Hepatocyte (in vitro differentiated cells): Measurements from ENCODE around the gene LPP. TPM values are rescaled to one million over a fixed set of nuclear protein-coding genes. Genes with fewer than 3 reads are reported as not detected.

Source experiments
- DNase-seq: peaks from one replicate; pipeline ENCODE4 v3.0.0-alpha.2; 2016; ENCODE audit warnings: low spot score
- H2AFZ ChIP-seq: fragments of 200-600 bp; sonication (generic); 2 replicates; pipeline ENCODE4 v1.6.0; 2016; ENCODE audit warnings: antibody characterized with exemption, mild to moderate bottlenecking
- H3K27ac ChIP-seq: fragments of 200-600 bp; sonication (generic); 2 replicates; pipeline ENCODE4 v1.5.1; 2016; ENCODE audit warnings: mild to moderate bottlenecking
- H3K27me3 ChIP-seq: fragments of 200-600 bp; sonication (generic); 2 replicates; pipeline ENCODE4 v1.6.1; 2016
- H3K36me3 ChIP-seq: fragments of 200-600 bp; sonication (generic); replicated peaks from 2 replicates; pipeline ENCODE4 v1.5.1; 2016; ENCODE audit warnings: low read depth; ENCODE audit not compliant: insufficient read depth
- H3K4me1 ChIP-seq: fragments of 200-600 bp; sonication (generic); 2 replicates; pipeline ENCODE4 v1.5.1; 2016; ENCODE audit warnings: mild to moderate bottlenecking, moderate library complexity; ENCODE audit not compliant: insufficient read depth
- H3K4me2 ChIP-seq: fragments of 200-600 bp; sonication (generic); 2 replicates; pipeline ENCODE4 v1.6.0; 2016
- H3K4me3 ChIP-seq: fragments of 200-600 bp; sonication (generic); 2 replicates; pipeline ENCODE4 v1.5.1; 2016; ENCODE audit warnings: mild to moderate bottlenecking
- H3K79me2 ChIP-seq: fragments of 200-600 bp; sonication (generic); 2 replicates; pipeline ENCODE4 v1.6.0; 2017; ENCODE audit warnings: mild to moderate bottlenecking
- H3K9me2 ChIP-seq: fragments of 200-600 bp; sonication (generic); replicated peaks from 2 replicates; pipeline ENCODE4 v1.6.0; 2017; ENCODE audit warnings: mild to moderate bottlenecking; ENCODE audit not compliant: insufficient read depth
- H3K9me3 ChIP-seq: fragments of 200-600 bp; sonication (generic); 2 replicates; pipeline ENCODE4 v1.5.1; 2016; ENCODE audit warnings: low read depth, mild to moderate bottlenecking
- H4K20me1 ChIP-seq: fragments of 200-600 bp; sonication (generic); 2 replicates; pipeline ENCODE4 v1.6.0; 2016; ENCODE audit warnings: mild to moderate bottlenecking; ENCODE audit not compliant: insufficient read depth, poor library complexity, severe bottlenecking
- CTCF ChIP-seq: fragments of 200-600 bp; sonication (generic); IDR thresholded peaks from 2 replicates; pipeline ENCODE4 v1.5.1; 2016; ENCODE audit warnings: antibody characterized with exemption, mild to moderate bottlenecking; ENCODE audit not compliant: poor library complexity
- EZH2 ChIP-seq: fragments of 200-600 bp; sonication (generic); IDR thresholded peaks from 2 replicates; pipeline ENCODE4 v1.6.1; 2016; ENCODE audit warnings: antibody characterized with exemption, mild to moderate bottlenecking, borderline replicate concordance
- EZH2phosphoT487 ChIP-seq: fragments of 200-600 bp; sonication (generic); IDR thresholded peaks from one replicate; pipeline ENCODE4 v1.6.1; 2018; ENCODE audit warnings: antibody characterized with exemption, mild to moderate bottlenecking, low read depth, moderate library complexity; ENCODE audit not compliant: unreplicated experiment, severe bottlenecking
- WGBS: methylation state at CpG from one replicate; pipeline ENCODE4 v1.1.6; 2016; ENCODE audit warnings: low lambda C conversion rate; ENCODE audit errors: missing lambda C conversion rate; 5-methylcytosine and 5-hydroxymethylcytosine counted together
- polyA plus RNA-seq: library from polyadenylated mRNA; unstranded; fragments of >200 nt; fragmentation: Nextera tagmentation; extraction: Ambion mirVana; gene quantifications from 2 replicates; pipeline ENCODE4 v1.2.1, GENCODE V29; 2016
- total RNA-seq: library from RNA; depleted of rRNA; stranded (reverse); fragments of >200 nt; gene quantifications from 2 replicates; pipeline ENCODE4 v1.2.3, GENCODE V29; 2014

LPP gene
- total and polyA plus RNA-seq, 2 experiments from 2014 or later, result 53.2 to 73.8 TPM

- WGBS, result 77% methylated on average over 3 of the region's 3 CpGs
- H3K9me2 ChIP-seq, result no peaks in the 10 kb centered on the region
- no peaks in the 10 kb centered on the region for H3K27me3 ChIP-seq
- H3K4me1 ChIP-seq, result peaks cover 18% of the 10 kb centered on the region
- H4K20me1 ChIP-seq, result peaks cover 3% of the 10 kb centered on the region
- H3K9me3 ChIP-seq, result no peaks in the 10 kb centered on the region
- H3K36me3 ChIP-seq, result no peaks in the 10 kb centered on the region
- H3K79me2 ChIP-seq, result peaks cover 91% of the 10 kb centered on the region
- H3K4me3 ChIP-seq, result no peak overlapping the region
- H3K4me2 ChIP-seq, result no peak overlapping the region
- TF ChIP-seq CTCF, result no peak
- TF ChIP-seq EZH2phosphoT487, result no peak
- TF ChIP-seq EZH2, result no peak
- DNase-seq, result no peak
- H3K27ac ChIP-seq, result no peak overlapping the region
- H2AFZ ChIP-seq, result no peak overlapping the region
Observed at GRCh38 chr3:188206787-188207186, 52.8 kb downstream of the LPP start.

- peaks cover 90% of the 10 kb centered on the region for H3K79me2 ChIP-seq
- H4K20me1 ChIP-seq, result peaks cover 3% of the 10 kb centered on the region
Observed at GRCh38 chr3:188207941-188208515, 54.1 kb downstream of the LPP start.

GRCh38 chr3:188208516-188208981 lies 54.6 kb downstream of the LPP start:
- H3K4me2 ChIP-seq, result no peak overlapping the region
- TF ChIP-seq EZH2, result no peak
- peak overlapping the region; percentile 16 for H3K27ac ChIP-seq
- peaks cover 3% of the 10 kb centered on the region for H4K20me1 ChIP-seq
- no peak overlapping the region for H3K4me3 ChIP-seq
- peaks cover 29% of the 10 kb centered on the region for H3K4me1 ChIP-seq
- 54% methylated on average over 7 of the region's 7 CpGs for WGBS
- H3K27me3 ChIP-seq, result no peaks in the 10 kb centered on the region
- no peaks in the 10 kb centered on the region for H3K36me3 ChIP-seq
- no peaks in the 10 kb centered on the region for H3K9me3 ChIP-seq
- no peaks in the 10 kb centered on the region for H3K9me2 ChIP-seq
- no peak overlapping the region for H2AFZ ChIP-seq
- H3K79me2 ChIP-seq, result peaks cover 94% of the 10 kb centered on the region
- no peak for DNase-seq

More at GRCh38 chr3:188207941-188208515, 54.1 kb downstream of the LPP start:
- Histone ChIP-seq H3K9me2 (no peaks in the 10 kb centered on the region), H3K27ac (peak overlapping the region; percentile 16), H3K36me3 (no peaks in the 10 kb centered on the region), H3K4me2 (no peak overlapping the region), H3K9me3 (no peaks in the 10 kb centered on the region), H3K4me1 (peaks cover 28% of the 10 kb centered on the region), H3K27me3 (no peaks in the 10 kb centered on the region), H2AFZ (no peak overlapping the region), H3K4me3 (no peak overlapping the region)
- TF ChIP-seq EZH2 (no peak), CTCF (no peak), EZH2phosphoT487 (no peak)
- DNase-seq, result no peak
- WGBS, result 63% methylated on average over 5 of the region's 5 CpGs

GRCh38 chr3:188209034-188209433 lies 55.1 kb downstream of the LPP start:
- WGBS, result 91% methylated on average over 3 of the region's 3 CpGs
- no peaks in the 10 kb centered on the region for H3K9me2 ChIP-seq
- DNase-seq, result no peak
- H2AFZ ChIP-seq, result no peak overlapping the region
- H3K9me3 ChIP-seq, result no peaks in the 10 kb centered on the region
- no peak overlapping the region for H3K4me3 ChIP-seq
- H3K27ac ChIP-seq, result no peak overlapping the region
- H4K20me1 ChIP-seq, result peaks cover 3% of the 10 kb centered on the region
- no peaks in the 10 kb centered on the region for H3K36me3 ChIP-seq
- no peaks in the 10 kb centered on the region for H3K27me3 ChIP-seq
- no peak overlapping the region for H3K4me2 ChIP-seq
- peaks cover 94% of the 10 kb centered on the region for H3K79me2 ChIP-seq
- TF ChIP-seq EZH2phosphoT487, result no peak
- peaks cover 29% of the 10 kb centered on the region for H3K4me1 ChIP-seq
